ENCODE results near the gene NEK1.

NEK1 gene

GRCh38 chr4:169383724-169384123 lies 228.7 kb downstream of the NEK1 start:
- DNase-seq (ENCODE audit: low spot score): no peak
- in situ Hi-C loops (cut with MboI; ENCODE audit: low pct_unique_long_range_greater_than_20kb, low sequenced_read_pairs, unreplicated experiment): no loop called here

GRCh38 chr4:169379688-169380087 lies 232.7 kb downstream of the NEK1 start:
- TF ChIP-seq, protein P1, sequence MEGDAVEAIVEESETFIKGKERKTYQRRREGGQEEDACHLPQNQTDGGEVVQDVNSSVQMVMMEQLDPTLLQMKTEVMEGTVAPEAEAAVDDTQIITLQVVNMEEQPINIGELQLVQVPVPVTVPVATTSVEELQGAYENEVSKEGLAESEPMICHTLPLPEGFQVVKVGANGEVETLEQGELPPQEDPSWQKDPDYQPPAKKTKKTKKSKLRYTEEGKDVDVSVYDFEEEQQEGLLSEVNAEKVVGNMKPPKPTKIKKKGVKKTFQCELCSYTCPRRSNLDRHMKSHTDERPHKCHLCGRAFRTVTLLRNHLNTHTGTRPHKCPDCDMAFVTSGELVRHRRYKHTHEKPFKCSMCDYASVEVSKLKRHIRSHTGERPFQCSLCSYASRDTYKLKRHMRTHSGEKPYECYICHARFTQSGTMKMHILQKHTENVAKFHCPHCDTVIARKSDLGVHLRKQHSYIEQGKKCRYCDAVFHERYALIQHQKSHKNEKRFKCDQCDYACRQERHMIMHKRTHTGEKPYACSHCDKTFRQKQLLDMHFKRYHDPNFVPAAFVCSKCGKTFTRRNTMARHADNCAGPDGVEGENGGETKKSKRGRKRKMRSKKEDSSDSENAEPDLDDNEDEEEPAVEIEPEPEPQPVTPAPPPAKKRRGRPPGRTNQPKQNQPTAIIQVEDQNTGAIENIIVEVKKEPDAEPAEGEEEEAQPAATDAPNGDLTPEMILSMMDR (IDR thresholded peaks at IDR 0.05; ENCODE audit: extremely low read depth, insufficient read depth, missing control alignments): no peak
- no peak for DNase-seq (ENCODE audit: low spot score)
- in situ Hi-C loops (cut with MboI; ENCODE audit: low pct_unique_long_range_greater_than_20kb, low sequenced_read_pairs, unreplicated experiment): no loop called here

More at GRCh38 chr4:169383724-169384123, 228.7 kb downstream of the NEK1 start:
- TF ChIP-seq, protein P1 (IDR thresholded peaks at IDR 0.05; ENCODE audit: extremely low read depth, insufficient read depth, missing control alignments): no peak

DNA sequence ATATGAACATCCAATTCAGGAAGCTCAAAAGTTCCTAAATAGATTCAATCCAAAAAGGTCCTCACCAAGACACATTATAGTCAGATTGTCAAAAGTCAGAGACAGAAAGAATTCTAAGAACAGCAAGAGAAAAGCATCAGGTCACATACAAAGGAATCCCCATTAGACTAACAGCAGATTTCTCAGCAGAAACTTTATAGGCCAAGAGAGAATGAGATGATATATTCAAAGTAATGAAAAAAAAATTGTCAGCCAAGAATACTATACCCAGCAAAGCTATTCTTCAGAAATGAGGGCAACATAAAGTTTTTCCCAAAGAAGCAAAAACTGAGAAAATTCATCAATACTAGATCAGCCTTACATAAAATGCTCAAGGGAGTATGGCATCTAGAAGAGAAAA lies 235.0 kb downstream of the NEK1 start:
- in situ Hi-C loops (cut with MboI; ENCODE audit: low pct_unique_long_range_greater_than_20kb, low sequenced_read_pairs, unreplicated experiment): no loop called here
- DNase-seq (ENCODE audit: low spot score): no peak
- TF ChIP-seq, protein P1 (IDR thresholded peaks at IDR 0.05; ENCODE audit: extremely low read depth, insufficient read depth, missing control alignments): no peak

GRCh38 chr4:169376421-169376820 lies 236.0 kb downstream of the NEK1 start:
- TF ChIP-seq, protein P1 (IDR thresholded peaks at IDR 0.05; ENCODE audit: extremely low read depth, insufficient read depth, missing control alignments): no peak
- in situ Hi-C loops (cut with MboI; ENCODE audit: low pct_unique_long_range_greater_than_20kb, low sequenced_read_pairs, unreplicated experiment): no loop called here
- DNase-seq (ENCODE audit: low spot score): no peak

GRCh38 chr4:169372791-169373190 lies 239.6 kb downstream of the NEK1 start:
- DNase-seq (ENCODE audit: low spot score): no peak
- in situ Hi-C loops (cut with MboI; ENCODE audit: low pct_unique_long_range_greater_than_20kb, low sequenced_read_pairs, unreplicated experiment): no loop called here
- TF ChIP-seq, protein P1 (IDR thresholded peaks at IDR 0.05; ENCODE audit: extremely low read depth, insufficient read depth, missing control alignments): no peak

DNA sequence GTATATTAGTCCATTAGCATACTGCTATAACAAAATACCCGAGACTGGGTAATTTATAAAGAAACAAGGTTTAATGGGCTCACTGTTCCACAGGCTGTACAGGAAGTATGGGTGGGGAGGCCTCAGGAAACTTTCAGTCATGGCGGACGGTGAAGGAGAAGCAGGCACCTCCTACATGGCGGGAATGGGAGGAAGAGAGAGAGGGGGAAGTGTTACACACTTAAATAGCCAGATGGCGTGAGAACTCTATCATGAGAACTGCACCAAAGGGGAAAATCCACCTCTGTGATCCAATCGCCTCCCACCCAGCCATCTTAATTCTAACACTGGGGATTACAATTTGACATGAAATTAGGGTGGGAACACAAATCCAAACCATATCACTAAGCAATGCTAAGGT lies 242.7 kb downstream of the NEK1 start:
- in situ Hi-C loops (cut with MboI; ENCODE audit: low pct_unique_long_range_greater_than_20kb, low sequenced_read_pairs, unreplicated experiment): no loop called here
- TF ChIP-seq, protein P1 (IDR thresholded peaks at IDR 0.05; ENCODE audit: extremely low read depth, insufficient read depth, missing control alignments): no peak
- no peak for DNase-seq (ENCODE audit: low spot score)

DNA sequence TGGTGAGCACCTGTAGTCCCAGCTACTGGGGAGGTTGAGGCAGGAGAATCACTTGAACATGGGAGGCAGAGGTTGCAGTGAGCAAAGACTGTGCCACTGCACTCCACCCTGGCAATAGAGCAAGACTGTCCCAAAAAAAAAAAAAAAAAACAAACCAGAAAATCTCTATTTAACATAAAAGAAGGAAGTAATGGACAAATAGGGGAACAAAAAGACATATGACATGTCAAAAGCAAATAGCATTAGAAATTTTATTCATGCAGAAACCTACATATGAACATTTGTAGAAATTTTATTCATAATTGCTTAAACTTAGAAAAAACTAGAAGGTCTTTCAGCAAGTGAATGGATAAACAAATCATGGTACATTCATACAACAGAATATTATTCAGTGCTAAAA lies 244.6 kb downstream of the NEK1 start:
- TF ChIP-seq, protein P1 (IDR thresholded peaks at IDR 0.05; ENCODE audit: extremely low read depth, insufficient read depth, missing control alignments): no peak
- in situ Hi-C loops (cut with MboI; ENCODE audit: low pct_unique_long_range_greater_than_20kb, low sequenced_read_pairs, unreplicated experiment): no loop called here

More for the DNA sequence above, 244.6 kb downstream of the NEK1 start:
- DNase-seq (ENCODE audit: low spot score): no peak
